LoVo (cell line): ENCODE results near the gene ACSS3.
A peak's percentile ranks its signal among the peaks of the same experiment; 100 is the strongest.
"Not testable (repeated sequence)": the region's sequence is repeated elsewhere in the genome, so short reads cannot be mapped to it uniquely, and the experiment has no call there.

Experiments
- DNase-seq: peaks from one replicate; pipeline ENCODE4 v3.0.0-alpha.2; 2016; ENCODE audit warnings: low spot score

The ACSS3 gene

DNA sequence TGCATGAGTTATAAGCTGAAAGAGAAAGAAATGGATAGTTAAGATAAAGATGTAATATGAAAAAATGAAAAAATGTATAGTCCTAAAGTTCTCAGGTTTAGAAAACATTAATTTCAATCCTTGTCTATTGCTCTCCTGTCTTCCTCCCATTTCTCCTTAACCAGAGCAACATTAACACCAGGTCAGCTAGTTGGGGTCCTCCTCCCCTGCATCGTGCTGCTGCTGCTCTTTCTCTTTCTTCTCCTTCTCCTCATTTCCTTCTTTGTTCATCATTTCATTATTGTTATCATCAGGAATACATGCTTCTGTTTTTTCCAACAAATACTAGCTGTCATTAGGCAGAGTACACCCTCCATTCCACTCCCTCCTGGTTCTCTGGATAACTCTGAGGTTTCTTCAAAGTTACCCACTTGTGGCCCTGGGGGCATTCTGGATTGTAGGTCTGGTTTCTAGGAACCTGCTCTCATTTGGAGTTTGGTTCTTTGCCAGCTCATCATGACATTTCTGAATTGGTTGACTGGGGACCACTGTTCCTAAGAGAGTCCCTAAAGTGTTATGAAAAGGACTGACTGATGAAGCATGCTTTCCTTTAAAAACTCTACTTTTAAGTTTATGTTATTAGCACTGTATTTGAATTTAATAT, 17.0 kb downstream of the ACSS3 start:
- DNase-seq: no peak

DNA sequence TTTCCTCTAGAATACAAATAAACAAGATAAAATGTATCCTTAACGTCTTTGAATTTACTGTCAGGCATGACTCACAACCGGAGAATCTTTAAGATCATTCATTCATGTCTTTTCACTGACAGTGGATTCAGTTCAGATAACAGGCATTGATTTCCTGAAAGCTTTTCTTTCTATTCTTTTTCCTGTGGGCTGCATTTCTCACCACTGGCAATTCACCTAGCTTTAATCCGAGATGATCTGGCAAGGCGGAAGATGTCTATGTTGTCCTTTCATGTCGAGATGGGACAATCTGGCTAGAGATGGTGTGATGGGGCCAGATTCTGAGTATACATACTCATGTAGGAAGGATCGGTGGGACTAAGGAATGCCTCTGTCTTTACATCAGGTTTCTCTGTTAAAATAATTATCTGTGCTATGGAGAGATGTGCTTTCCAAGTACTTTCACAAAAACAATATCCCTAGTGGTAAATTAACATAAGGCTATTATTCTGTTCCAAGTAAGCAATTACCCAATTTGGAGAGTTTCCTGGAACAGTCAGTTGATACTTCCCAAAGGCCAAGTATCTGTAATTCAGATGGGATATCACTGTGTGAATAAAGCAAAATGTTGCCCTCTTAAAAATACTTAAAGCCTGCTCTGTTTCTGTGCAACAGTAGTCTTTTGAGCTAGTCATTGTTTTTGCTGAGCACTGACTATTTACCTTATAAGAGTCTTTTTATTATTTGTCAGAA, 17.8 kb downstream of the ACSS3 start:
- DNase-seq: no peak

DNA sequence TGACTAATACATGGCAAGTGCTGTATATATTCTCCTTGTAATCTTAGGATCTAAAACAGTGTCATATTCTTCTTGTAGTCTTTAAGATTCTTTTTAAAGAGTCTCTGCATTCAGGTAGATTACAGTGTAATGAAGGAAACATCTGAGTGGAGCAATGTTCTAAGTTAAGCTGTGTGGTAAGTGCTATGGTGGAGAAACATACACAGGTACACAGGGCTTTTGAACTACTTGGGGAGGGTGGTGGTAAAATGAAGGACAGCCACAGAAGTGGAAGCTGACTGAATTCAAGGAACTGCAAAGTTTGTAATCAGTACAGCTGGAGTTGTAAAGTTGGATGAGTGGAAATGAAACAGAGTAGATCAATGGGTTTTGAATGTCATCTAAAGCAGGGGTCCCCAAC, 27.8 kb downstream of the ACSS3 start:
- no peak for DNase-seq

DNA sequence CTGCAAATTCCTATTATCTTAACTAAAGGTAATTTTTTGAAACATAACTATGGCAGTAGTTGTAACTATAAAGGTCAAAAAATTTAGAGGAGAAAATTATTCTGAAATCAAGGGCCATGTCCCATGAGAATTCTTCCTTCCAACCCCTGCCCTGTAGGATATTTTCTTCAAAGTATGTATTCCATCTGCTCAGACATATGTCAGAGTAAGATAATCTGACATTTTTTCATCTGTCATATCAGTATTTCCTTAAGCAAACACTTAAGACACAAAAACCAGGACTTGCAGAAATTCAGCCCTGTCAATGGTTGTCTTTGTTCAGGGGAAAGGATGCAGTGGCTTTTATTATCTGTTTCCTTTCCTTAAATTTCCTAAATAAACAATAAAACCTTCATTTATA, 36.3 kb downstream of the ACSS3 start:
- no peak for DNase-seq

DNA sequence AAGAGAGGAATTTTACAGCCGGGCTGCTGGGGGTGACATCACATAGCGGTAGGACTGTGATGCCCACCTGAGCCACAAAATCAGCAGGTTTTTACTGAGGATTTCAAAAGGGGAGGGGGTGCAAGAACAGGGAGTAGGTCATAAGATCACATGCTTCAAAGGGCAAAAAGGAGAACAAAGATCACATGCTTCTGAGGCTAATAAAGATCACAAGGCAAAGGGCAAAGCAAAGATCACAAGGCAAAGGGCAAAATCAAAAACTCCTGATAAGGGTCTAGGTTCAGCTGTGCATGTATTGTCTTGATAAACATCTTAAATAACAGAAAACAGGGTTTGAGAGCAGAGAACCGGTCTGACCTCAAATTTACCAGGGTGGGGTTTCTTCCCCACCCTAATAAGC, 41.2 kb downstream of the ACSS3 start:
- DNase-seq: not testable (repeated sequence)

DNA sequence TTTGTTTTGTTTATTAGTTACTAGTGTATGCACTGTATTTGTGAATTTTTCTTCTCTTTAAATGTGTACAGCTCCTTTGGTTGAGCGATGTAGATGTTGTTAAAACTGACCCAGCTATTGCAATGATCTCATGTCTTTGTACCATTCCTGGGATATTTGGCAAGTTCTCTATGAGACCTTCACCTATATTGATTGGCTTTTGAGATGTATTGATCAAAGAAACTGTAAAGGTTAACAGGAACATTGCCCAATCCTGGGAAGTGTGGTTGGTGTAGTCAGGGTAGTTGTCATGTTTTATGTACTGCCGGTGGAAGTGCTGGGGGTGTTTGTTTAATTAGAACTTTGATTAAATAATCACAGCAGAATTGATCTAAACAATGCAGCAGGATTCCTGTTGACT, 43.1 kb downstream of the ACSS3 start:
- no peak for DNase-seq

DNA sequence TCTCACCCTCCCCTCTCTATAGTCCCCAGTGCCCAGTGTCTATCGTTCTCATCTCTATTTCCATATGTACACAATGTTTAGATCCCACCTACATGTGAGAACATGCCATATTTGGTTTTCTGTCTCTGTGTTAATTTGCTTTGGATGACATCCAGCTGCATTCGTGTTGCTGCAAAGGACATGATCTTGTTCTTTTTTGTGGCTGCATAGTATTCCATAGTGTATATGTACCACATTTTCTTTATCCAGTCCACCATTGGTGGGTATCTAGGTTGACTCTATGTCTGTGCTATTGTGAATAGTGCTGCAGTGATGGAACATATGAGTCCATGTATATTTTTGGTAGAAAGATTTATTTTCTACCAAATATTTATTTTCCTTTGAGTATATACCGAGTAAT, 45.7 kb downstream of the ACSS3 start:
- DNase-seq: no peak

DNA sequence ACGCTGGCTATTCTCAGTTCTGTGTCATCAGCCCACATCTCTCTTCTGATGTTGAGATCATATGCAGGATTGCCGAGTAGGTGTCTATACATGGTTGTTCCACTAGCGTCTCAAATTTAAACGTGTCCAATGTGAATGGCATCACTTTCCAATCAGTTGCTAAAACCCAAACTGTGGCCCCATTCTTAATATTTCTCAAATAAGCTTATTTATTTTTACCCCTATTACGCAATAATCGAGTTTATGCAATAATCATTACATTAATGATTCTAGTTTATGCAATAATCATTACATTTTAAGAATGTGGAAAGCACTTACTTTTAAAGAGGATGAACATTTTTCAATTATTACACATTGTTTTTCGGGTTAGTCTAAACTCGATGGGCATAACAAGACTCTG, 47.8 kb downstream of the ACSS3 start:
- no peak for DNase-seq

DNA sequence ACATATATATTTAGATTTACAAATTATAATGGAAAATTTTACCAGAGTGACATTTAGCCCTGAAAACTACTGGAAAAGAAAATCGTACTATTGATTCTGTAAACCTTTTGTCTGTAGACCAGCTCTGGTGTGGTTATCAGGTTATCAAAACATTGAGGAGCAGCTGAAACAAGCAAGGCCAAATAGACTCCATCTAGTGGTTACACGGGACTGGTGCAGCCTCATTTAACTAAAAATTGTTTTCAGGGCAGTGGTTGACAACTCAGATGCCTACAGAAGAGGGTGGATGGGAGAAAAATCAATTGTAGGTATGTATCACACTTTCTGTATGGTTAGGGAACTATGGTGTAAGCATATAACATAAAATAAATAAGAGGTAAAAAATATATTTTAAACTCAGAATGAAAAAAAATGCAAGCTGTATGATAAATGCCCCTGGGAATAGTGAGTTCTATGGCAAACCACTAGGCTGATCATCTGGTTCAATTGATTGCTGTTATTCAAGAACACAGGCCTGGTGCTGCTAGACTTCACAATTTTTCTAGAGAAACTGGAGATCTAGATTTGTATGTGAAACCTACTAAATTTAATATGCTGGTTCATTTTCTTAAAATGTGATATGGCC, 51.2 kb downstream of the ACSS3 start:
- peak; percentile 70 for DNase-seq

DNA sequence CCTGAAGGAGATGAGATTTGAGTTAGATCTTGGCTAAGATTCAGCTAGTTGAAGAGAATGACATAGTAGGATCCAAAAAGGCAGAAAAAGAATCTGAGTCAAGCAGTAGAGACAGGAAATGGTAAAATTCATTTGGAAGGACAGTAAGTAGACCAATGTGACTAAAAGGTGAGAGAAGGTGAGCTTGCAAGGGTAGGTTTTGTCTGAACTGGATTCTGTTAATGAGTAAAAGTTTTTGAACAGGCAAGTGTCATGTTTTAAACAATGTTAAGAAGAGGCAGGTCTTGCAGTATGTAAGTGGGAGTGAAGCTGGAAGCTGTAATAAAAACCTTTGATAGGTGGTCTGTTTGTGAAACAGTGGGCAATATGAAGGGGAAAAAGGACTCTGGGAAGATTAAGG, 58.6 kb downstream of the ACSS3 start:
- no peak for DNase-seq

DNA sequence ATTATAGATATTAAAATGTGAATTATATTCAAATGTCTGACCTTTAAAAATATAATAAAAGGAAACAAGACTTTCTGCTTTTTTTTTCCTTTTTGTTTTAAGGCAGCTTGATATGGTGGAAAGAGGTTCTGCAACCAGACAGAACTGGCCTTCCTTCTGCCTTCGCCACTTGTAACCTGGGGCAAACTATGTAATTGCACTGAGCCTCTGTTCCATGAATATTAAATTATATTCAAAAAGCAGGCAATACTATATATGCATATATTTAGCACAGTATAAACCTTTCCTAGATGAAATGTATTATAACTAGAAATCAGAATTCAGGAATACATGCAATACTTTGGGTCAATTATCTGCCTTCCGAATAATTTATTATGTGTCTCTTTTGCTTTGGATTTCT, 59.9 kb downstream of the ACSS3 start:
- DNase-seq: no peak

DNA sequence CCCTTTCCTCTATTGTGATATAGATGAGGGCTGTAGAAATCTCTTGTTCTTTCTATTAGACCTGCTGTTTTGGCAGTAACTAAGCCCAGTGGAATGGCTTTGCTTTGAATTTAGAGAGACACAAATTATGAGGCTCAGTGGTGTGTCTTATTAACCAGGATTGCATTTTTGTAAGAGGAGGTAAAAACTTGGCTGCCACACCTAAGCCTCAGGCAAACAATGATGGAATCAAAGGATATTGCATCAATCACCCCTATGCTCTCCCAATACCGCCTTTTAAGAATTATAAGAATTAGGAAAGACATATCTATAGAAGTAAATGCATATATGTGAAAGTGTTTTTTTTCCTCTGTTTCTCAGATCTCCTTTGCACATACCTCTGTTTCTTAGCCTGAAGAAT, 63.3 kb downstream of the ACSS3 start:
- no peak for DNase-seq

DNA sequence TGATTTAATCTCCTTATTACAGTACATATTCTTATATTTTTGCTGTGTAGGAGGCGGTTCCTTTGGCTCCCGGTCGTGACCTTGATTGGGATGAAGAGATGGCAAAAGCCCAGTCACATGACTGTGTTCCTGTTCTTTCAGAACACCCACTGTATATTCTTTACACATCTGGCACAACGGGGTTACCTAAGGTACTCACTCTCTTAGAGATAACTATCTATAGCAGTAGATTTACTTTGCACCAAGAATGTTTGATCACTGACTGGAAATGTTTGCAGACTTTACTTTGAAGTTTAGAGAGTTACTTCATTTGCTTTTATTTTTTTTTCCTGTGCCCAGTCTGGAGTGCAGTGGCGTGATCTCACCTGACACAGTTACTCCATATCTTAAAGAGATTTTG, 65.2 kb downstream of the ACSS3 start:
- DNase-seq: no peak

DNA sequence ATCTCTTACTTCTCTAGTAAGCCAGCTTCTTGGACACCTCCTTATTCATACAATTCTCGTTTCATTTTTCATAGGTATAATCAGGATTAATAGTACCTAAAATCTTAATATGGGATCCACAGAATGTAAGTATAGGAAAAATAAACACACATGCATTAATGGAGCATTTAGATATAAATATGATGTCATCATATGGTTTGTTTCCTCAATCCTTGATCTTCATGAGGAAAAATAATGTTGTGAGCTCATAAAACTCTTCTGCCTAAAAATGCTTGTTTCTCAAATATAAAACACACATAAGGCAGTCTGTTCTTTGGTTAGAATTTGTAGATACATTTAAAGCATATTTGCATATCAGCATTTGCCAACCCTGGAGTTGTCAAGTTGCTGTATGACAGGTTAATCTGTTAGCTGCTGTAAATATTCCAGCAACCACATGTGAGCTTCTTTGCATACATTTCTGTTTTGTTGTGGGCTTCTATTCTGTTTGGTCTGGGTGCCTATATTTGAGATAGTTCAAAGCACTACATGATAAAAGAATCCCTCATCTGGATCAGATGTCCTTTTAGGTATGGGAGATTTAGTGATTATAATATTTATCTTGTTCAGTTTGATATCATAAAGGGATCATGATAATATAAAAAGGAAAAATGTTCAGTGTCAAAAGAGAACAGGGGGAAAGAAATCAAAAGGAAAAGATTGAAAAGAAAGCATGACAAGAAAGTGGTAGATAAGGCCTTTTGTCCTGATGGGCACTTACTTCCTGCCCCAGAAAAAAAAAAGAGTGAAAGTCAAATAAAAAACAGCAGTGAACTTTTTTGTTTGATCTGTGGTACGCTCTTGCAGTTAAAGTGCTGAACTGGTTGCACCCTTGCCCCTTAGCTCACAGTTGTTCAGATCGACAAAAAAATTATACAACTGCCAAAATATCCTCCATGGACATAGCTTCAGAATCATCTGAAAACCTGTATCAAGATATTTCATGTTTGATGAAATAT, 68.6 kb downstream of the ACSS3 start:
- no peak for DNase-seq

DNA sequence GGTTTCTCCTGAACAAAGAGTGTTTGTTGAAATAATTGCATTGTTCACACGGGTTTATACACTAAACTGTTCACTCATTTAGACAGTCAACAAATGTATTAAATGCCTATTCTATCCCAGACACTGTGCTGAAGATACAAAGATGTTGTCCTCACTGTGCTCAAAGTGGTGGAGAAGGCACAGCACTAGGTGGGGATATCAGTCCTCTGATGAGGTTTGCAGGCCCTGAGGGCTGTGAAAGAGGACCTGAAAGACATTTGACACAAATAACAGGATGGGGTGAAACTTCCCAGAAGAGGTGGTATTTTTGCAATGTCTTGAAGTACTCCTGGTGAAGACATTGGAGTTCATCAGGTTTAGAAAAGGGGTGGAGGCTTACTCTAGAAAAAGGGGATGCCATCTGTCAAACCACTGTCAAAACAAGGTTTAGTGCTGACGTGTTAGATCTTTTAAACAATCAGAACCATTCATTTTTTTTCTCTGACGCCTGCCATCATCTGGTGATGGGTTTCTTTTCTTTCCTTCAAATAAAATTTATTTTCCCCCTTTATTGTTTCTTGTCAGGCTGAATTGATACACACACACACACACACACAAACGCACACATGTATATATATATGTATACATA, 69.5 kb downstream of the ACSS3 start:
- no peak for DNase-seq

DNA sequence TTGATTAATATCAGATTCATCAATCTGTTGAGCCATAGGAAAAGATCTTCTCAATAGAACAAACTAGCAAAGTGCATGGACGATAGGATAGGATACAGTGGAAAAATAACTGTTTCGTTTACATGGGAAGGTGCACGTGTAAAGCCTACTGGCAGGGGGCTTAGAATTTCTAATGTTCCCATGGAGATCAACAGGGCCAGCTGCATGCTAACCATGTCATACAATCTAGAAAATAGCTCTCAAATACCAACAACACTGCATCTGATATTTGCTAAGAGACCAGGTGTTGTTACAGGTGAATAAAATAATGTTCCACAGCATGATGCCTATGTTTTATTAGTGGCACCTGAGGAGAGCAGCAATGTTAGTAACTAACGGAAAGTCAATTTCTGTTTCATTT, 72.5 kb downstream of the ACSS3 start:
- no peak for DNase-seq

DNA sequence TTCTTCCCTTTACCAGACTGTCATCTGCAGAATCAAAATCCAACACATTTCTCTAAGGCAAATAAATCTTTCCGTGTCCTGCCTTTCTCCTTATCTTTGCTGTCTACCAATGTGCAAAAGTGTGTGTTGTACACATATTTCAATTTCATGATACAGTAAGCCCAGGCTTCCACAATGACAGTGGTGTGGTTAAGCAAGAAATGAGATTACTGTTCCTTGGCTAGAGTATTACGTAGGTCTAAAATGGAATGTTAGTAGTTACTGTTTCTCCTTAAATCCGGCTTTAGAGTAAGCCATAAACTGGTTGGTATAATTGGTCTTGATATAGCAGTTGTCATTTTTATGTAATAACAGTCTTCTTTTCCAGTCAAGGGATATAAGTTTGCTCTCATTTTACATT, 82.0 kb downstream of the ACSS3 start:
- no peak for DNase-seq

DNA sequence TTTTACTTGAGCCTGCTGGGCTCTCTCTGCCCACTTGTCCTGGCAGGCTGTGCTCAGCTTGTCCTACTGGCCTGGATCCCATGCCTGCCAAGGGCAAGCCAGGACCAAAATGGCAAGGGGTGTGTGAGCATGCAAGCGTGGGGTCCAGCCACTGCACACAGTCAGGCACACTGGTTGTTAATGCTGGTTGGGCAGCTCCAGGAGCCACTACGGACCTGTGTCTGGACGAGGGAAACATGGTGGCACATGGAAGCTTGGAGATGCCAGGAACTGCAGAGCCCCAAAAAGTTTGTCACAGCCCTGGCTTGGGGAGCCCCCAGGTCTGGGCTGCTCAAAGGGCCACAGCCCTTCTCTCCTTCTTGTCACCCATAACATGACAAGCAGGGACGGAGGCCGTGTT, 83.8 kb downstream of the ACSS3 start:
- no peak for DNase-seq

DNA sequence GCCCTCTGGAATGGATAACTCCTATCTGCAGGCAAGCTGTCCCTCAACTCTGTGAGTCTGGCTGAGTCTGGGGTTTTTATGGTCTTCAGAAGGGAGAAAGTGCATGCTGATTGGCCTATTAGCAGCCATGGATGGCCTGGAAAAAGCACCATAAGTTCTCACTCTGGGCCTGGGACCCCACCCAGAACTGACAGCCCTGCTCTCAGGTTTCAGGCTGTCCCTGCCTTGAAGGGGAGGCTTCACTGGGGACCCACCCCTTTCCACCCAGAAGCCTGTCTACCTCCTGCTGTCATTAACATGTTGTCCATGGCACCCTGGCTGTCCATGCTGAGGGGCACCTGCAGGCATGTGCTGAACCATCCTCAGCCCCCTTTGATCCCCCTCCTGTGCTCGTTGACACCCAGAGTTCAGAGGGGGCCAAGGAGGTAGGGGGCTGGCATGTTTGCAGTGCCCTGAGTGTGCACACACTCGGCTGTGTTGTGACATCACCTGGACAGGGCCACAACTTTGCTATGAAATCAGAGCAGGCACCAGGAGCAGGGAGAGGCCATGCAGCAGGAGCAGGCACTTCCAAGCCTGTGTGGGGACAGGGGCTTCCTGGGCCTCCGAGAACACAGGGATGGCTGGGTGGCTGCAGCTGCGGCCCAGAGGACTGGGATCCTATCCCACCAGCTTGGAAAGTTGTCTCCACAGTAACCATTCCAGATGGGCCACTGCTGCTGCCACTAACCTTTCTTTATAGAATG, 84.7 kb downstream of the ACSS3 start:
- DNase-seq: no peak

DNA sequence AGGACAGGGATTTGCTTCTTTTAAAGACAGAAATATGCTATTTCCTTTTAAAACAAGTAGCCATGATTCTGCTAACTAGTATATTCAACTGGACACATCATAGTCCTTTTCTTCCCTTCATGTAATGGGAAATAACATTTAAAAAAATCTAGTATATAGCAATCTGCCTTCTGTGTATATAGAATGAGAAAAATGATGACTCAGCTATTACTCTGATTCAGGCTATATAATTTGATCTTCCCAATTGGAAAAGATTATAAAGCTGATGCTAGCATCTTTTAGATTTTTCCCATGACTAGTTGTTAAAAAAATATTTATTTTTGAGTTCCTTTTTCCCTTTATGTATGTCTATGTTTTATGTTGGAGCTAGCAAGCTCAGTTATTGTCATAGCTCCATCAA, 86.9 kb downstream of the ACSS3 start:
- no peak for DNase-seq

DNA sequence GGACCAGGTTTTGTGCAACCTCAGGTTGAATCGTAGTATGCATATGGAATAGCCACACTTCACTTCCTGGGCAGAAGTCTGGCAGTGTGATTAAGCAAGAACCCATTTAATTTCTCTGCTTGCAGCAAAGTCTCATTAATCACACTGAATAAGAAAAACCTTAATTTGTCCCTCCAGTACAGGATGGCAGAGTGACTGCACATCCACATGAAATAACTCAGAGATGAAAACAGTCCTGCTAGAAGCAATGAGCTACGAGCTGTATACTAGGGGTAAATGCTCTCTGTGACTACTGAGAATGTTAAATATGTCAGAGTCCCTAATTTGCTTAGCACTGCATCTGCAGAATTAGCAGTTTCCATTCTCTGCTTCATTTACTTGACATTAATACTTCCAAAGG, 88.9 kb downstream of the ACSS3 start:
- DNase-seq: no peak
